ENCODE results near the gene GZMH.
"Not testable (repeated sequence)": the region's sequence is repeated elsewhere in the genome, so short reads cannot be mapped to it uniquely, and the experiment has no call there.

Gene GZMH

DNA sequence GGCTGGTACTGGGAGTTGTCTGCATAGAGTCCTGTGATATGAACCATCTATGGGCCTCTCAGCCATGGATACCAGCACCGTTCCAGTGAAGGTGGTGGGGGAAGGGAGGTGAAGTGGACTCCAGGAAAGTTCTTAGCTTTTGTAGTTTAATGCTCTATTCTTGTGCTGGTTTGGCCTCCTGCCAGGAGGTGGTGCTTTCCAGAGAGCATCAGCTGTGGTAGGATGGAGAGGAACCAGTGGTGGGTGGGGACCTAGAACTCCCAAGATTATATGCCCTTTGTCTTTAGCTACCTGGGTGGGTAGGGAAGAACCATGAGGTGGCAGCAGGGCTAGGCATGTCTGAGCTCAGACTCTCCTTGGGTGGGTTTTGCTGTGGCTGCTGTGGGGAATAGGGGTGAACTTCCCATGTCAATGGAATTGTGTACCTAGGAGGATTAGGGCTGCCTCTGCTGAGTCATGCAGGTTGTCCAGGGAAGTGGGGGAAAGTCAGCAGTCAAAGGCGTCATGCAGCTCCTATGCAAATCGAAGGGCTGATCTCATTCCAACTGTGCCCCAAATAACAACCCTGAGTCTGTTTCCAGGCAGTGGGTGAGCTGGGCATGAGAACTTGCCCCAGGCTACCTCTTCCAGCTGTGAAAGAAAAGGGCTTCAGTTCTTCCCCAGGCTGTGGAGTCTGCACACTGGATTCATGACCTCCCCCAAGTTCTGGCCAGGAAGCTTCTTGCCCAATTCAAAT is 14.2 kb downstream of the GZMH start:
- no peak for DNase-seq

DNA sequence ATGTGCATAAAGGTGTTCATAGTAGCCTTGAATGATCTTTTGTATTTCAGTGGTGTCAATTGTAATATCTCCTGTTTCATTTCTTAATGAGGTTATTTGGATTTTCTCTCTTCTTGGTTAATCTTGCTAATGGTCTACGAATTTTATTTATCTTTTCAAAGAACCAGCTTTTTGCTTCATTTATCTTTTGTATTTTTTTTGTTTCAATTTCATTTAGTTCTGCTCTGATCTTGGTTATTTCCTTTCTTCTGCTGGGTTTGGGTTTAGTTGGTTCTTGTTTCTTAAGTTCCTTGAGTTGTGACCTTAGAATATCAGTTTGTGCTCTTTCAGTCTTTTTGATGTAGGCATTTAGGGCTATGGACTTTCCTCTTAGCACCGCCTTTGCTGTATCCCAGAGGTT is 18.5 kb downstream of the GZMH start:
- not testable (repeated sequence) for DNase-seq

DNA sequence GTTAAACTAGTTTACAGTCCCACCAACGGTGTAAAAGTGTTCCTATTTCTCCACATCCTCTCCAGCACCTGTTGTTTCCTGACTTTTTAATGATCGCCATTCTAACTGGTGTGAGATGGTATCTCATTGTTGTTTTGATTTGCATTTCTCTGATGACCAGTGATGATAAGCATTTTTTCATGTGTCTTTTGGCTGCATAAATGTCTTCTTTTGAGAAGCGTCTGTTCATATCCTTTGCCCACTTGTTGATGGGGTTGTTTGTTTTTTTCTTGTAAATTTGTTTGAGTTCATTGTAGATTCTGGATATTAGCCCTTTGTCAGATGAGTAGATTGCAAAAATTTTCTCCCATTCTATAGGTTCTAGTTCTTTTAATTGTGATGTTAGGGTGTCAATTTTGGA is 25.1 kb downstream of the GZMH start:
- DNase-seq = not testable (repeated sequence)

DNA sequence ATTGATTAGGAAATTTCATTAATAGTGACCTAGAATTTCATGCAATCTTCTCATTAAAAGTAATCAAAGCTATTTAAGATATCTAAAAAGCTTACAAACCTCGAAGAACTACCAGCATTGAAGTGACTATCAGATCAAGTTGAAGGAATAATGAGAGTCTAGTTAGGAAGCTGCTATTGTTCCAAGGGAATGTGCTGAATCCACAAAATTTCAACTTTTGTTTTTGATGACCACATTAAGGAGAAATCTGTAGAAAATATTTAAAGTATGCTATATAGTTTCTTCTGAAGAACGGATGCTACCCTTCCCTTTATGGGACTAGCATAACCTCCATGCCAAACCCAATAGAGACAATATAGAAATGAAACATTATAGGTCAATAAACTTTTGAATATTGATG is 30.9 kb downstream of the GZMH start:
- no peak for DNase-seq

DNA sequence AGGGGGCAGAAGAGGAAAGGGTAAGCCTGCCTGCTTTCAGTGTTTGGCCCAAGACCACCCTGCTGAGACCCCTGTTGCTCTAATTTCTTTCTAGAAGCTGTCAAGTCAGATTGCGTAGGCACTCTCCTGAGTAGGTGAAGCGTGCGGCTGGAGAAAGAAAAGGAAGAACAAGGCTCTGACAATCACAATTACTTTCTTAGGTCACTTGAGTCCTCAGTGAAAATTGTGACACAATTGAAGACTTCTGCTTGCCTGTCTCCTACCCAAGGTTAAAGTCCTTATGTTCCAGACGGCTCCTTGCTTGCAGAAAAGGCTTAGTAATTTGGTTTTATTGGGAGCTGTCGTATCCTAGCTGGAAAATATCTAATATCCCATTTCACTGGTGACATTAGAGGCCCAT is 32.7 kb downstream of the GZMH start:
- DNase-seq = no peak

DNA sequence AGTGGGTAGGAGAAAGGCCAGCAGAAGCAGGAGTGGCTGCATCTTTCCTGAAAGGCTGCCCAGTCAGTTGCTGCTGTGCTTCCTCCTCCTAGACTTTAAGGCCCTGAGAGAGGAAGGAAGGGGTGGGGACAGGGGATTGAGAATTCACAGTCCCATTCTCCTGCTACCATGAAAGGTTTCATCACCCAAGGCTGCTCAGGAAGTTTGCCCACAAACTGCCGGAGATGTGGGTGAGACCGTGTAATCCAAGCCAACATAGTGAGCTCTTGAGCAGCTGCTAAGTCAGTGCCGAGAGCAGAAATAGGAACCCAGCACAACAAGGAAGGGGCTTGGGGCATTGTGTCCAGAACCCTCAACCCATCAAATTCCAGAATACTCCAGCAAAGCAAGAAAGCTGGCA is 33.3 kb downstream of the GZMH start, which contains the start of gene CTSG:
Gene CTSG (minus strand): TSS at position 69 of the 400 bp plus-strand sequence. CDS start 27 bp downstream, at position 42.
- peak in 1 of 5 donors; percentile 6 for DNase-seq

DNA sequence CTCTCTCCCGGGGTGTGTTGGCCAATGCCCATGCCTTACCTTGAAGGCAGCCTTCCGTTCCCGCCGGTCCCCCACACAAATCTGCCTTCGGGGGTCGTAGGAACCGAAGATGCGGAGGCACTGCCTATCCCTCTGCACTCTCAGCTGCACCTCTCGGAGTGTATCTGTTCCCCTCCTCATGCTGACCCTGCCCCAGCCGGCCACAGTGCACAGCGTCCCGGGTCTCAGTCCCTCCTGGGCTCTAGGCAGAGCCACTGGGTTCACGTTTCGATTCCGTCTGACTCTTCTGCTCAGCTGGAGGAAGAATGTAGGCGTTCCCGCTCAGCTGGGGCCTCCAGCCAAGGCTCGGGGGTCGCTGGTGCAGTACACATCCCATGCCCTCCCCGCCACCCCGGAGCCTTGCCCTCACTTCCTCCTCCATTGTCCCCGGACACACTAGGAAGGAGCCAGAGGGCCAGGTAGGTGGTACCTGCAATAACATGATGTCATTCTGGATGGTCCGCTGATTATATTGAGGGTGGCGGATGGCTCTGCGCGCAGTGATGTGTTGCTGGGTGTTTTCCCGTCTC is 35.2 kb downstream of the GZMH start:
- DNase-seq = no peak

DNA sequence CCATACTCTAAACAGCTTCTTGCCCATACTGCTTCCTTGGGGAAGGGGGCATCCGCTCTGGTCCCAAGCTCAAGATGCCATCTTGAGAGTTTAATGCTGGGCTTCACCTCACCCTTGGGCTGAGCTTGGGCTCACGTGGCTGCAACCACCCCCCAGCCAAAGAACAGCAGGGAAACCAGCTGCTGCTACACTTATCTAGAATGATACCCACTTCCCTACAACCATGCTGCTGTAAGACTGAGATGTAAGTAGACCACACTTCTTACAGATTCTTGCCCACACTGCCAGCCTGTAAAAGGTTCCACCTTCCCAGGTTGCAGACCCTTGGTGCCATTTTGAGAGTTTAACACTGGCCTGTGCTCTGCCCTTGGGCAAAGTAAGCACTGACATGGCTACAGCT is 43.2 kb downstream of the GZMH start:
- DNase-seq = no peak

DNA sequence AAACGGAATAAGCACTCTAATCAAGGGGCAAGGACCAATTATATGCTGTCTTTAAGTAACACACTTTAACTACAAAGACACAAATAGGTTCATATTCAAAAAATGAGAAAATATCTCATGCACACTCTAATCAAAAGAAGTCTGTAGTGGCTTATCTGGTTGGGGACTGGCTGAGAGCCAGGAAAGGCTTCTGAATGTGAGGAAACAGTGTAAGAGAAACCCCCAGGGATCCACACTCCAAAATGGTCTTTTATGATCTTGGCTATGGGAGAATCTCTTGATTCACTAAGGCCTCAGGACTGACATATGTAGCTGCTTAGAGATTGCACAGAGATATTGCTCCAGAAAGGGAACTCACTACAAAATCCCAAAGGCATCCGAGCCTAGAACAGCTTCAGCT is 43.7 kb downstream of the GZMH start:
- no peak for DNase-seq

DNA sequence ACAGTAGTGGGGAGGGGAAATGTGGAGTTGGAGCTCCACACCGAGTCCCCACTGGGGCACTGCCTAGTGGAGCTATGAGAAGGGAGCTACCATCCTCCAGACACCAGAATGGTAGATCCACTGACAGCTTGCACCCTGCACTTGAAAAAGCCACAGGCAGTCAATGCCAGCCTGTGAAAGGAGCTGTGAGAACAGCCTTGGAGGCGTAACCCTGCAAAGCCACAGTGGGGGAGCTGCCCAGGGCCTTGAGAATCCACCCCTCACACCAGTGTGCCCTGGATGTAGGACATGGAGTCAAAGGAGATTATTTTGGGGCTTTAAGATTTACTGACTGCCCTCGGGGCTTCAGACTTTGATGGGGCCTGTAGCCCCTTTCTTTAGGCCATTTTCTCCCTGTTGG is 46.0 kb downstream of the GZMH start:
- no peak for DNase-seq

DNA sequence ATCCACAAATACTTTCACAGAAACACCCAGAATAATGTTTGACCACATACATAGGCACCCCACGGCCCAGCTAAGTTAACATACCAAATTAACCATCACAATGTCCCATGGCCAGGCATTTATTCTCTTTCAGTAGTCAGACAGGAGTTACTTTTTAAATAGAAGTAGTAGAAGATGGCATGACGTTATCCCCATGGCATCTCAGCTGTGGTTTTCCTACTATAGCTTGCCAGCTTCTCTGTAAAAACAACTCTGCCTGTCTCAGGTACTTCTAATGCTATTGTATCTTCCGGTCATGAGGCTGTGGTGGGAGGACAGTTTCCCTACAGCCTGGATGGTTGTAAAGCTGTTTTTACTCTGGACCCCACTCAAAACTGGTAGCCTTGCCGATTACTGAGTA is 52.7 kb downstream of the GZMH start:
- DNase-seq = no peak

All from T-helper 1 cell (primary cell).